Lower leg skin (tissue), 3 donors: ENCODE data around the gene CEP135.

Experiments
- CTCF ChIP-seq, 3 donors: fragments of 450-650 bp; IDR thresholded peaks; one replicate each; pipeline ENCODE4 v1.5.1; 2016; ENCODE audit warnings: antibody characterized with exemption in 3 of 3, mild to moderate bottlenecking in 3 of 3, moderate library complexity in 2 of 3
- POLR2A ChIP-seq, 2 donors: fragments of 450-650 bp; IDR thresholded peaks; one replicate each; pipeline ENCODE4 v1.6.1; 2016 to 2017; ENCODE audit warnings: antibody characterized with exemption in 2 of 2, mild to moderate bottlenecking in 1 of 2, moderate library complexity in 1 of 2

- TF ChIP-seq CTCF (IDR thresholded peaks at IDR 0.05): no peak
- no peak for TF ChIP-seq POLR2A (IDR thresholded peaks at IDR 0.05)
Measured at GRCh38 chr4:56040842-56041241, 92.1 kb downstream of the CEP135 start.
